NCI-H1048 (cell line): ENCODE measurements around the gene APBA1.
"Not testable (repeated sequence)": the region's sequence is repeated elsewhere in the genome, so short reads cannot be mapped to it uniquely, and the experiment has no call there.

ENCODE experiments used
- DNase-seq: peaks from one replicate; lab custom pipeline; 2025; lab: John Stamatoyannopoulos, UW

APBA1 gene

GRCh38 chr9:69605406-69605805, 66.8 kb downstream of the APBA1 start:
- DNase-seq, result no peak

GRCh38 chr9:69604568-69605219, 67.5 kb downstream of the APBA1 start:
- no peak for DNase-seq

- DNase-seq, result no peak
These were observed 68.5 kb downstream of the APBA1 start for GRCh38 chr9:69603656-69604055.

GRCh38 chr9:69602773-69603172, 69.4 kb downstream of the APBA1 start:
- no peak for DNase-seq

- DNase-seq, result no peak
These were observed 70.5 kb downstream of the APBA1 start for GRCh38 chr9:69601698-69602097.

- no peak for DNase-seq
These were observed 71.7 kb downstream of the APBA1 start for GRCh38 chr9:69600314-69601047.

GRCh38 chr9:69599232-69599971, 72.8 kb downstream of the APBA1 start:
- no peak for DNase-seq

GRCh38 chr9:69596906-69597305, 75.3 kb downstream of the APBA1 start:
- not testable (repeated sequence) for DNase-seq

- DNase-seq, result no peak
These were observed 78.0 kb downstream of the APBA1 start for GRCh38 chr9:69594180-69594579.

- DNase-seq, result no peak
These were observed 78.4 kb downstream of the APBA1 start for GRCh38 chr9:69593756-69594155.

GRCh38 chr9:69593301-69593700, 78.9 kb downstream of the APBA1 start:
- no peak for DNase-seq

GRCh38 chr9:69590266-69590665, 81.9 kb downstream of the APBA1 start:
- DNase-seq, result no peak

- no peak for DNase-seq
These were observed 83.0 kb downstream of the APBA1 start for GRCh38 chr9:69589156-69589555.

- DNase-seq, result no peak
These were observed 86.6 kb downstream of the APBA1 start for GRCh38 chr9:69585571-69585970.

GRCh38 chr9:69584759-69585158, 87.4 kb downstream of the APBA1 start:
- no peak for DNase-seq

GRCh38 chr9:69583645-69584234, 88.4 kb downstream of the APBA1 start:
- no peak for DNase-seq

GRCh38 chr9:69582544-69583297, 89.5 kb downstream of the APBA1 start:
- DNase-seq, result no peak

GRCh38 chr9:69582018-69582417, 90.2 kb downstream of the APBA1 start:
- no peak for DNase-seq

- no peak for DNase-seq
These were observed 91.5 kb downstream of the APBA1 start for GRCh38 chr9:69580582-69581214.

GRCh38 chr9:69579760-69580581, 92.2 kb downstream of the APBA1 start:
- no peak for DNase-seq
